ENCODE measurements around the gene CEP170B.

Gene CEP170B

DNA sequence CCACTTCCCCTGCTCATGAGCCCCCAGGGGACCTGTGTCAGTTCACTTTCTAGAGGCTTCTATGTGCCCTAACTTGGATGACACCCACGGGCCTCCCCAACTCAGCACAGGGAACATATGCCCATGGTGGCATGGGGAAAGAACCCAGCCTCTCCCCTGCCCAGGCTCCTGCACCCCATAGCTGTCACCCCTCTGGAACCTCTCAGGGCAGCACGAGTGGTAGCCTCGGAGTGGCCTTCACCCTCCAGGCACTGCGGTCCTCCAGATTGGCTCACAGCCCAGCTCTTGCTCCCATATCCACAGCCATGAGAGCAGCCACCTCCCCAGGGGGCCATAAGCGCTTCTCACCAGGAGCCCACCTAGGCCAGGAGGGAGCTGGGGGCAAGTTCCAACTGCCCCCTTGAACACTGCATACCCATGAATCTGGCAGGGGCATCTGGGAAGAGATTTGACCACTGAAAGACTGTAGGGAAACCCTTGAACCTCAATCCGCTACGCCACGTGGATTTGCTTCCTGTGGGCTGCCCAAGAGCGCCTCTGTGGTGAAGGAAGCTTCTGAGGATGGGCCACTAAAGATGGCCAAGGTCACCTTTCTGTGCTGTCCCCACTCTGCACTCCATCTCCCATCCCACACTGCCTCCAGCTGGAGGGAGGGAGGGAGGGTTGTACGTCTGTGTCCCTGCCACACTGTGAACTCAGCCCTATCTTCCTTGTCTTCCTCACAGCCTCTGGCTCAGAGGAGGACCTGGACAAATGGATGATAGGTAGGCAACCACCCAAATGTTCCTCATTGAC is 71.5 kb downstream of the CEP170B start:
- DNase-seq (ENCODE audit: low read depth), result no peak
- TF ChIP-seq, protein P1, sequence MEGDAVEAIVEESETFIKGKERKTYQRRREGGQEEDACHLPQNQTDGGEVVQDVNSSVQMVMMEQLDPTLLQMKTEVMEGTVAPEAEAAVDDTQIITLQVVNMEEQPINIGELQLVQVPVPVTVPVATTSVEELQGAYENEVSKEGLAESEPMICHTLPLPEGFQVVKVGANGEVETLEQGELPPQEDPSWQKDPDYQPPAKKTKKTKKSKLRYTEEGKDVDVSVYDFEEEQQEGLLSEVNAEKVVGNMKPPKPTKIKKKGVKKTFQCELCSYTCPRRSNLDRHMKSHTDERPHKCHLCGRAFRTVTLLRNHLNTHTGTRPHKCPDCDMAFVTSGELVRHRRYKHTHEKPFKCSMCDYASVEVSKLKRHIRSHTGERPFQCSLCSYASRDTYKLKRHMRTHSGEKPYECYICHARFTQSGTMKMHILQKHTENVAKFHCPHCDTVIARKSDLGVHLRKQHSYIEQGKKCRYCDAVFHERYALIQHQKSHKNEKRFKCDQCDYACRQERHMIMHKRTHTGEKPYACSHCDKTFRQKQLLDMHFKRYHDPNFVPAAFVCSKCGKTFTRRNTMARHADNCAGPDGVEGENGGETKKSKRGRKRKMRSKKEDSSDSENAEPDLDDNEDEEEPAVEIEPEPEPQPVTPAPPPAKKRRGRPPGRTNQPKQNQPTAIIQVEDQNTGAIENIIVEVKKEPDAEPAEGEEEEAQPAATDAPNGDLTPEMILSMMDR (IDR thresholded peaks at IDR 0.05; ENCODE audit: low read depth, low read length, missing control alignments), result no peak
- in situ Hi-C loops (cut with HindIII; ENCODE audit: low sequenced_read_pairs), result loop anchor here (5.0 kb wide), 1 partner anchor 121 kb away; no protein-coding TSS in a partner anchor
- H3K4me3 ChIP-seq (ENCODE audit: low read depth, low read length), result no peak overlapping the region

DNA sequence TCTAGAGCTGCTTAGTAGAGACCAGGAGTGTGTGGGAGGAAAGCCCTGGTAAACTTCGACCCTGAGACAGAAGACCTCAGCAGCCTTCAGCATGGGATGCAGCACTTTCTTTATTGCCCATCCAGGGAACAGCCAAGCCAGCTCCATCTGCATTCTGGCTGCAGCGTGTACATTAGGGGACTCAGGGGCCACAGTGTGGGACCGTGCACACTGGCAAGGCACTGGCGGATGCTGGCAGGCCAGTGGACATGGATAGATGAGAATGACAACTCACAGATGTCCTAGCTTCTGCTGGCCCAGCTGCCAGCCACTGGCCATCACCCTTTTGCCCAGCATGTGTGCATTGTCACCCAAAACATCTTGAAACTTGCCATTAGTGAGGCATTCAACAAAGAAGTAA is 72.1 kb downstream of the CEP170B start:
- DNase-seq (ENCODE audit: low read depth), result no peak
- H3K4me3 ChIP-seq (ENCODE audit: low read depth, low read length), result no peak overlapping the region
- TF ChIP-seq, protein P1 (IDR thresholded peaks at IDR 0.05; ENCODE audit: low read depth, low read length, missing control alignments), result no peak
- in situ Hi-C loops (cut with HindIII; ENCODE audit: low sequenced_read_pairs), result loop anchor here (5.0 kb wide), 1 partner anchor 120 kb away; no protein-coding TSS in a partner anchor

DNA sequence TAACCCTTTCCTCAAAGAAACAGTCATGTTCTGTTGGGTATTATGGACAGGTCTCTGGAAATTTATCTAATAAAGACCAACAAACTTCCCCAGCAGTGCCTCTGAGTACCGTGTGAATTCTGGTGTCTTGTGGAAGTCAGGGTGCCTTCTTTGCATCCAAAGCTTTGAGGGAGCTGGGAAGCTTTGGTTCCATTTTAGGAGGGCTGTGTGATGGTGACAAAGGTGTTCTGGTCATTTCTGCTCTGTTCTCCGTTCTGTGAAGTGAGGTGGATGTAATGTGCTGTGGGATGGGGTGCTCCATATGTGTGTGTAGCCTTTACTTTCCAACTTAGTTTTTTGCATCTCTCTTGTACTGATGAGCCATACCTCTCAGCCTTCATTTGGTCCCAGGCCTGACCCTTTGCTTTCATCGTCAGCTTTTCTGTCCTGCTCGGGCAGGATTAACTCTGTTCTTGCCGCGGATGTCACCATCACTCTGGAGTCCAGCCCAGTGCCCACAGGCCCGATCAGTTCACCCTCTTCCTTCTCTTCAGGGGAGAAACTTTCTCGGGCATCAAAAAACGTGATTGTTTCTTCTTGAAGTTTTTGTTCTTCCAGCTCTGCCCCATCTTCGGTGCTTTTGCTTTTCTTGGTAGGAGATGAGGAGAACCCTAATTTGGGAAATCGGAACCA is 72.8 kb downstream of the CEP170B start:
- DNase-seq (ENCODE audit: low read depth), result no peak
- TF ChIP-seq, protein P1 (IDR thresholded peaks at IDR 0.05; ENCODE audit: low read depth, low read length, missing control alignments), result no peak
- in situ Hi-C loops (cut with HindIII; ENCODE audit: low sequenced_read_pairs), result loop anchor here (5.0 kb wide), 1 partner anchor 119 kb away; no protein-coding TSS in a partner anchor
- H3K4me3 ChIP-seq (ENCODE audit: low read depth, low read length), result no peak overlapping the region

DNA sequence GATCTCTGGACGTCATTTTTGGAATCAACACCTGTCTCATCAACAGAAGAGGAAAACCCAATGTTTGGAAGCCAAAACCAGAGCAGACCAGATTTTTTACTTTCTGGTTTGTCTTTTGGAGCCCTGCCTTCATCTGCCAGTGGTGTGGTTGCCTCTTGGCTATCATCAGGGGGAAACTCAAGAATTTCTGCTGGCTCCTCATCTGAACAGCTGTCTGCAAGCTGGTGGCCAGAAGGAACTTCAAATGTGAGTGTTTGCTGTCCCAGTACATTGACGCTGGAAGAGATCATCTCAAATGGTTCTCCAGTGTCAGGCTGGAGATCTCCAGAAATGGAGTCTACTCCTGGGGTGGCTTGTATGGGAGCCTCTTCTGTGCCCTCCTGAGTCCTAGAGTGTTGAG is 73.4 kb downstream of the CEP170B start:
- in situ Hi-C loops (cut with HindIII; ENCODE audit: low sequenced_read_pairs), result loop anchor here (5.0 kb wide), 1 partner anchor 119 kb away; no protein-coding TSS in a partner anchor

DNA sequence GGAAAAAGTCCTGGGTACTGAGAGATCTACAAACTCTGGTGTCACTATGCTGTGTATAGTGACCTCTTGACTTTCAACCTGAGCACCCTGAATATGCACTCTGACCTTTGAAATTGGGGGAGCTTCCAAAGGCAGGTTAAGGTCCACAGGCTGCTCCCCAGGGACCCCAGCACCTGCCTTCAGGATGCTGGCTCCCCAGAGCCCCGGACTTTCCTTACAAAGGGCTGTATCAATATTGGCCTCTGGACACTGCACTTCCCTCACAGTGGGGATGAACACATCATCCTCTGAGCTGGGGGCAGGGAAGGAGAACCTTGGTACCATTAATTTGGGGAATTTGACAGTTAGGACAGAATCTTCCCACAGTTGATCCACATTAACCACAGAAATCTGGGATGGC is 73.9 kb downstream of the CEP170B start:
- in situ Hi-C loops (cut with HindIII; ENCODE audit: low sequenced_read_pairs), result loop anchor here (5.0 kb wide), 1 partner anchor 118 kb away; no protein-coding TSS in a partner anchor
- DNase-seq (ENCODE audit: low read depth), result no peak
- H3K4me3 ChIP-seq (ENCODE audit: low read depth, low read length), result no peak overlapping the region
- TF ChIP-seq, protein P1 (IDR thresholded peaks at IDR 0.05; ENCODE audit: low read depth, low read length, missing control alignments), result no peak

More for the DNA sequence above, 73.4 kb downstream of the CEP170B start:
- TF ChIP-seq, protein P1 (IDR thresholded peaks at IDR 0.05; ENCODE audit: low read depth, low read length, missing control alignments), result no peak
- DNase-seq (ENCODE audit: low read depth), result no peak
- H3K4me3 ChIP-seq (ENCODE audit: low read depth, low read length), result no peak overlapping the region

DNA sequence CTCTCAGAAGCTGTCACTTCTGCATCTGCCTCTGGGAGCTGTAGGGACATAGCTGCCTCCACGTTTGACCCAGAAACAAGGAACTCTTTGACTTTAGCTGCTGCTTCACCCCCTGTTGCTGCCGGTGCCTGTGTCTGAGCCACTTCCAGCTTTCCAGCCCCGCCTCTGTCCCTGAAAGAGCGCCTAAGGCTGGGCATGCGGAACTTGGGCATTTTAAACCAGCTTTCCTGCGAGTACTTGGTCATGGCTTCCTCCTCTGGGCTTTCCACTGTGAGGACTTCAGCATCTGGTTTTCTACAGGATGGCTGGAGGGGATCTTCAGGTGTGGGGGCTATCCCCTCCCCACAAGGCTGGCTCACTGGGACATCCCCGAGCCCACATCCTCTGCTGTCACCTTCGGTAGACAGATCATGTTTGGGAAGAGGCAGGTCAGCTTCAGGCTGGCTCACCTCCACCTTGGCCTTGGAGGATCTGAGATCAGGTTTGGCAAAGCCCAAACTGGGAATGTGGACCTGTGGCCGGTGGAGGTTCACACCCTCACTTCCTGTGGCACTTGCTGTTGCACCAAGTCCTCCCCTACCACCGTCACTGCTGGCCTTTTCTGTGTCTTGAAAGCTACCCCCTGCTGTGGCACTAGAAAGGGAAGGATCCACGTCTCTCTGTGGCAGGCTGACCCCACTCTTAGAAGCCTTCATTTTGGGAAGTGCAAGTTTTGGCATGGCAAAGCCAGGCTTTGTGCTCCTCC is 74.8 kb downstream of the CEP170B start:
- DNase-seq (ENCODE audit: low read depth), result no peak
- TF ChIP-seq, protein P1 (IDR thresholded peaks at IDR 0.05; ENCODE audit: low read depth, low read length, missing control alignments), result no peak
- H3K4me3 ChIP-seq (ENCODE audit: low read depth, low read length), result no peak overlapping the region
- in situ Hi-C loops (cut with HindIII; ENCODE audit: low sequenced_read_pairs), result loop anchor here (5.0 kb wide), 1 partner anchor 117 kb away; no protein-coding TSS in a partner anchor
